ENCODE measurements around the gene ELOVL7. TPM values are rescaled to one million over a fixed set of nuclear protein-coding genes. Genes with fewer than 3 reads are reported as not detected.

The ELOVL7 gene
- polyA plus RNA-seq, 1 of the 3 experiments (the other 2 are of a cell fraction) = 0.07 TPM

GRCh38 chr5:60805463-60805862, 38.6 kb downstream of the ELOVL7 start:
- TF ChIP-seq, protein P1, sequence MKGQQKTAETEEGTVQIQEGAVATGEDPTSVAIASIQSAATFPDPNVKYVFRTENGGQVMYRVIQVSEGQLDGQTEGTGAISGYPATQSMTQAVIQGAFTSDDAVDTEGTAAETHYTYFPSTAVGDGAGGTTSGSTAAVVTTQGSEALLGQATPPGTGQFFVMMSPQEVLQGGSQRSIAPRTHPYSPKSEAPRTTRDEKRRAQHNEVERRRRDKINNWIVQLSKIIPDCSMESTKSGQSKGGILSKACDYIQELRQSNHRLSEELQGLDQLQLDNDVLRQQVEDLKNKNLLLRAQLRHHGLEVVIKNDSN (IDR thresholded peaks at IDR 0.05; ENCODE audit: borderline replicate concordance, low read depth) = no peak
- TF ChIP-seq RFX5 (IDR thresholded peaks at IDR 0.05; ENCODE audit: low read length) (no peak), EP300 (IDR thresholded peaks at IDR 0.05; ENCODE audit: borderline replicate concordance in 1 of 2, low read depth in 1 of 2, low read length in 1 of 2) (no peak), GABPA (IDR thresholded peaks at IDR 0.05; ENCODE audit: low read depth) (no peak), TEAD4 (IDR thresholded peaks at IDR 0.05; ENCODE audit: borderline replicate concordance, insufficient read depth) (no peak), TCF12 (IDR thresholded peaks at IDR 0.05) (no peak), NRF1 (IDR thresholded peaks at IDR 0.05; ENCODE audit: low read depth, low read length) (no peak), SMC3 (IDR thresholded peaks at IDR 0.05; ENCODE audit: low read depth, low read length) (no peak), TAF1 (IDR thresholded peaks at IDR 0.05; ENCODE audit: borderline replicate concordance, low read depth, low read length) (no peak), FOSL2 (IDR thresholded peaks at IDR 0.05; ENCODE audit: borderline replicate concordance, low read depth) (no peak), CHD2 (IDR thresholded peaks at IDR 0.05; ENCODE audit: low read length, partially characterized antibody) (no peak), MXI1 (IDR thresholded peaks at IDR 0.05; ENCODE audit: low read depth, low read length) (no peak), ZBTB33 (IDR thresholded peaks at IDR 0.05; ENCODE audit: borderline replicate concordance, low read depth) (no peak), ELF1 (IDR thresholded peaks at IDR 0.05) (no peak), YY1 (IDR thresholded peaks at IDR 0.05; ENCODE audit: low read depth) (no peak), CTCF (IDR thresholded peaks at IDR 0.05) (no peak)
- TF ChIP-seq, protein P2, sequence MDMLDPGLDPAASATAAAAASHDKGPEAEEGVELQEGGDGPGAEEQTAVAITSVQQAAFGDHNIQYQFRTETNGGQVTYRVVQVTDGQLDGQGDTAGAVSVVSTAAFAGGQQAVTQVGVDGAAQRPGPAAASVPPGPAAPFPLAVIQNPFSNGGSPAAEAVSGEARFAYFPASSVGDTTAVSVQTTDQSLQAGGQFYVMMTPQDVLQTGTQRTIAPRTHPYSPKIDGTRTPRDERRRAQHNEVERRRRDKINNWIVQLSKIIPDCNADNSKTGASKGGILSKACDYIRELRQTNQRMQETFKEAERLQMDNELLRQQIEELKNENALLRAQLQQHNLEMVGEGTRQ (IDR thresholded peaks at IDR 0.05; ENCODE audit: borderline replicate concordance, low read depth, low read length) = no peak
- TF ChIP-seq, protein P3, sequence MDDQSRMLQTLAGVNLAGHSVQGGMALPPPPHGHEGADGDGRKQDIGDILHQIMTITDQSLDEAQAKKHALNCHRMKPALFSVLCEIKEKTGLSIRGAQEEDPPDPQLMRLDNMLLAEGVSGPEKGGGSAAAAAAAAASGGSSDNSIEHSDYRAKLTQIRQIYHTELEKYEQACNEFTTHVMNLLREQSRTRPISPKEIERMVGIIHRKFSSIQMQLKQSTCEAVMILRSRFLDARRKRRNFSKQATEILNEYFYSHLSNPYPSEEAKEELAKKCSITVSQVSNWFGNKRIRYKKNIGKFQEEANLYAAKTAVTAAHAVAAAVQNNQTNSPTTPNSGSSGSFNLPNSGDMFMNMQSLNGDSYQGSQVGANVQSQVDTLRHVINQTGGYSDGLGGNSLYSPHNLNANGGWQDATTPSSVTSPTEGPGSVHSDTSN (IDR thresholded peaks at IDR 0.05) = no peak
- TF ChIP-seq, protein P4, sequence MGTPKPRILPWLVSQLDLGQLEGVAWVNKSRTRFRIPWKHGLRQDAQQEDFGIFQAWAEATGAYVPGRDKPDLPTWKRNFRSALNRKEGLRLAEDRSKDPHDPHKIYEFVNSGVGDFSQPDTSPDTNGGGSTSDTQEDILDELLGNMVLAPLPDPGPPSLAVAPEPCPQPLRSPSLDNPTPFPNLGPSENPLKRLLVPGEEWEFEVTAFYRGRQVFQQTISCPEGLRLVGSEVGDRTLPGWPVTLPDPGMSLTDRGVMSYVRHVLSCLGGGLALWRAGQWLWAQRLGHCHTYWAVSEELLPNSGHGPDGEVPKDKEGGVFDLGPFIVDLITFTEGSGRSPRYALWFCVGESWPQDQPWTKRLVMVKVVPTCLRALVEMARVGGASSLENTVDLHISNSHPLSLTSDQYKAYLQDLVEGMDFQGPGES (IDR thresholded peaks at IDR 0.05; ENCODE audit: low read depth, low read length) = no peak
- POLR2A ChIA-PET = no interaction called here
- no peak overlapping the region for H3K9ac ChIP-seq

More at GRCh38 chr5:60805463-60805862, 38.6 kb downstream of the ELOVL7 start:
- Histone ChIP-seq H3F3A (replicated peaks; ENCODE audit: insufficient read depth) (no peaks in the 10 kb centered on the region), H3K4me1 (ENCODE audit: control insufficient read depth in 1 of 2, insufficient read depth in 2 of 2, low read depth in 1 of 2, low read length in 1 of 2) (no peaks in the 10 kb centered on the region), H4K20me1 (ENCODE audit: insufficient read depth) (no peaks in the 10 kb centered on the region), H3K9me2 (no peaks in the 10 kb centered on the region), H3K27me3 (ENCODE audit: insufficient read depth) (no peaks in the 10 kb centered on the region; the same call in 1 of the 2 replicates), H3K9me3 (no peaks in the 10 kb centered on the region), H2AFZ (ENCODE audit: low read depth) (no peak overlapping the region), H3K27ac (ENCODE audit: low read depth in 2 of 2, low read length in 1 of 2) (no peak overlapping the region), H3K79me2 (ENCODE audit: insufficient read depth) (no peaks in the 10 kb centered on the region), H3K36me3 (replicated peaks in 1 of 2; ENCODE audit: control insufficient read depth in 1 of 2, insufficient read depth in 2 of 2, low read length in 1 of 2) (no peaks in the 10 kb centered on the region), H3K4me3 (ENCODE audit: low read depth in 2 of 2, low read length in 1 of 2) (no peak overlapping the region), H3K4me2 (no peak overlapping the region)
- DNase-seq = no peak
- CTCF ChIA-PET = no interaction called here
